ENCODE data around the gene YPEL1. TPM values are rescaled to one million over a fixed set of nuclear protein-coding genes. Genes with fewer than 3 reads are reported as not detected.
"Not testable (repeated sequence)": the region's sequence is repeated elsewhere in the genome, so short reads cannot be mapped to it uniquely, and the experiment has no call there.

Gene YPEL1
- total RNA-seq, 2 donors from 2014 or later, result 20.1 to 25.2 TPM

DNA sequence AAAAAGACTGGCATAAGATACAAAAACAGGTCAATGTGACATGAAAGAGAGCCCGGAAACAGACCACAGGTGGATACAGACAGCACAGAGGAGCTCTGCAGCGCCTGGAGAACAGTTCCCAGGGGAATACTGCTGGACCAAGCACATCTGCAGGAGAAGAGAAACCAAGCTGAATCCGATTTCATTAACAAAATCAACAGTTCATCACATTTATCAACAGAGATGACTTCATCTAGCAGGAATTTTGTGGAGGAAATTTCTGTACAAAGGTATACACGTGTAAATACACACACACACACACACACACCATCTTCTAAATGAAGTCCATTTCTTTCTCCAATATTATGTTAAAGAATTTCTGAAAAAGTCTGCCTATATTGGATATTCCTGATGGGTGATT is 17.1 kb downstream of the YPEL1 start:
- Histone ChIP-seq H3K27me3 (replicated peaks; ENCODE audit: insufficient read depth) (no peaks in the 10 kb centered on the region), H3K27ac (no peak overlapping the region), H3K36me3 (no peaks in the 10 kb centered on the region), H3K4me3 (no peak overlapping the region), H3K9me3 (no peaks in the 10 kb centered on the region), H3K4me1 (ENCODE audit: control insufficient read depth in 1 of 2, low read depth in 2 of 2) (peaks cover 0 to under 1% of the 10 kb centered on the region in 2 donors)
- TF ChIP-seq, protein P1, sequence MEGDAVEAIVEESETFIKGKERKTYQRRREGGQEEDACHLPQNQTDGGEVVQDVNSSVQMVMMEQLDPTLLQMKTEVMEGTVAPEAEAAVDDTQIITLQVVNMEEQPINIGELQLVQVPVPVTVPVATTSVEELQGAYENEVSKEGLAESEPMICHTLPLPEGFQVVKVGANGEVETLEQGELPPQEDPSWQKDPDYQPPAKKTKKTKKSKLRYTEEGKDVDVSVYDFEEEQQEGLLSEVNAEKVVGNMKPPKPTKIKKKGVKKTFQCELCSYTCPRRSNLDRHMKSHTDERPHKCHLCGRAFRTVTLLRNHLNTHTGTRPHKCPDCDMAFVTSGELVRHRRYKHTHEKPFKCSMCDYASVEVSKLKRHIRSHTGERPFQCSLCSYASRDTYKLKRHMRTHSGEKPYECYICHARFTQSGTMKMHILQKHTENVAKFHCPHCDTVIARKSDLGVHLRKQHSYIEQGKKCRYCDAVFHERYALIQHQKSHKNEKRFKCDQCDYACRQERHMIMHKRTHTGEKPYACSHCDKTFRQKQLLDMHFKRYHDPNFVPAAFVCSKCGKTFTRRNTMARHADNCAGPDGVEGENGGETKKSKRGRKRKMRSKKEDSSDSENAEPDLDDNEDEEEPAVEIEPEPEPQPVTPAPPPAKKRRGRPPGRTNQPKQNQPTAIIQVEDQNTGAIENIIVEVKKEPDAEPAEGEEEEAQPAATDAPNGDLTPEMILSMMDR (IDR thresholded peaks at IDR 0.05), result no peak
- DNase-seq (ENCODE audit: low spot score) (no peak), ATAC-seq (ENCODE audit: insufficient number of reproducible peaks, low FRiP score, low read depth) (no peak)

DNA sequence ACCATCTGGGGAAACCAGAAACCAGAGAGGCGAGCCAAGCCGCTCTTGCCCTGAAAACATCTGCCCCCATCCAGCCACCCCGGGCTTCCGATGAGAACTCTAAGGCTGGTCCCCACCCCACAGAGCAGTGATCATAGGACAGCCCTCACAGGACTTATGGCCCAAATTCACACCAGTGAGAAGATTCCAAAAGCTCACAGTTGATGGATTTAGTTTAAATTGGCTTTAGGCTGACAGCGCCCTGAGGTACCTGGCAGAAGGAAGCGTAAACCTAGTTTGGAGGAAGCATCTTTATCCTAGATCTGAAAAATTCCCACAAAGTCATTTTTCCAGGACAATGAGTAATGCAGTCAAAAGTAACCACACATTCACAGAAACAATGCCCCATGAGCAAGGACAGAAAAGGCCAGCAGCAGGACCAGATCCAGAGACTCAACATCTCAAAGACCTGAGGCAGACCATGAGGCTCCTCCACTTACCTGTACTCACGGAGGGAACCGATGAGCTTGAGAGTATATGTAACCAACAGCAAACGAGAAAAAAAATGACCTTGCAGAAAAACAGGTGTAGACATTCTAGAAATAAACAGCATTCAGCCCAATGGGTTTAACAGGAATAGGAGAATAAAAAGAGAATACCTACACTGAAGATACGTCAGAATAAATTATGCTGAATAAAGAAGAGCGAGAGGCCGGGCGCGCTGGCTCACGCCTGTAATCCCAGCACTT is 19.0 kb downstream of the YPEL1 start:
- not testable (repeated sequence) for H3K9me3 ChIP-seq; H3K4me3 ChIP-seq; DNase-seq (ENCODE audit: low spot score); H3K27me3 ChIP-seq (replicated peaks; ENCODE audit: insufficient read depth); H3K27ac ChIP-seq; H3K4me1 ChIP-seq (ENCODE audit: control insufficient read depth in 1 of 2, low read depth in 2 of 2); H3K36me3 ChIP-seq; ATAC-seq (ENCODE audit: insufficient number of reproducible peaks, low FRiP score, low read depth)

GRCh38 chr22:21714786-21715185 is 20.8 kb downstream of the YPEL1 start:
- ATAC-seq (ENCODE audit: insufficient number of reproducible peaks, low FRiP score, low read depth) (no peak), DNase-seq (ENCODE audit: low spot score) (no peak)
- H3K4me3 ChIP-seq, result no peak overlapping the region
- H3K27ac ChIP-seq, result no peak overlapping the region
- no peaks in the 10 kb centered on the region for H3K27me3 ChIP-seq (replicated peaks; ENCODE audit: insufficient read depth)
- peaks cover 0 to 8% of the 10 kb centered on the region in 2 donors for H3K4me1 ChIP-seq (ENCODE audit: control insufficient read depth in 1 of 2, low read depth in 2 of 2)
- H3K36me3 ChIP-seq, result no peaks in the 10 kb centered on the region
- TF ChIP-seq, protein P1 (IDR thresholded peaks at IDR 0.05), result no peak
- H3K9me3 ChIP-seq, result no peaks in the 10 kb centered on the region

GRCh38 chr22:21714059-21714770 is 21.4 kb downstream of the YPEL1 start:
- no peaks in the 10 kb centered on the region for H3K27me3 ChIP-seq (replicated peaks; ENCODE audit: insufficient read depth)
- no peak for ATAC-seq (ENCODE audit: insufficient number of reproducible peaks, low FRiP score, low read depth)

DNA sequence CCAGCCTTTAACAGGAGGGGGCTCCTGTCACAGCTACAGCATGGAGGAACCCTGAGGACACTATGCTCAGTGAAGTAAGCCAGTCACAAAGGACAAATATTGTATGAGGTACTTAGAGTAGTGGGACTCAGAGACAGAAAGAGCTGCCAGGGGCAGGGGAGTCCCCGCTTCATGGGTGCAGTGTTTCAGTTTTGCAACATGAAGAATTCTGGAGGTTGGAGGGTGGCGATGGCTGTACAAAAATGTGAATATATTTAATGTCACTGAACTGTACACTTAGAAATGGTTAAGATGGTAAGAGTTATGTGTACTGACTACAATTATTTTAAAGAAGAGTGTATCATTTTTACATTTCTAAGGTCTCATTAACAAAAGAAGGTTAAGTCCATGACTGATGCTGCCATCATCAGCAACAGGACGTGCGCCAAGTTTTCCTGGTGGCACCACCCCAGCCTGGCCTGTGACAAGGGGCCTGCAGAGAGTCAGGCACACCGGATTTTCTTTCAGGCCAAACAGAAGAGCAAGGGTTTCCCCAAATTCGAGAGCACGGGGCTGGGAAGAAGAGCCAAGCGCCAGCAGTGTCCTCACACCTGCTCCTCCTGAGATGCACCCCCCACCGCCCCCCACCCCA is 22.1 kb downstream of the YPEL1 start:
- no peaks in the 10 kb centered on the region for H3K9me3 ChIP-seq
- H3K27me3 ChIP-seq (replicated peaks; ENCODE audit: insufficient read depth), result no peaks in the 10 kb centered on the region
- H3K4me3 ChIP-seq, result peak overlapping the region; percentile 48
- no peak for ATAC-seq (ENCODE audit: insufficient number of reproducible peaks, low FRiP score, low read depth)
- peaks cover 0 to 8% of the 10 kb centered on the region in 2 donors for H3K4me1 ChIP-seq (ENCODE audit: control insufficient read depth in 1 of 2, low read depth in 2 of 2)
- no peak overlapping the region for H3K27ac ChIP-seq
- no peak for DNase-seq (ENCODE audit: low spot score)
- TF ChIP-seq, protein P1 (IDR thresholded peaks at IDR 0.05), result no peak
- H3K36me3 ChIP-seq, result no peaks in the 10 kb centered on the region

More at GRCh38 chr22:21714059-21714770, 21.4 kb downstream of the YPEL1 start:
- no peak overlapping the region for H3K27ac ChIP-seq
- peaks cover 0 to 8% of the 10 kb centered on the region in 2 donors for H3K4me1 ChIP-seq (ENCODE audit: control insufficient read depth in 1 of 2, low read depth in 2 of 2)
- no peak for DNase-seq (ENCODE audit: low spot score)
- no peaks in the 10 kb centered on the region for H3K9me3 ChIP-seq
- H3K4me3 ChIP-seq, result no peak overlapping the region
- no peaks in the 10 kb centered on the region for H3K36me3 ChIP-seq
- TF ChIP-seq, protein P1 (IDR thresholded peaks at IDR 0.05), result no peak

Measured in thoracic aorta (tissue), 2 donors.